HL-60 (cell line): ENCODE measurements around the gene HOXD8.

ENCODE experiments used
- CTCF ChIP-seq: IDR thresholded peaks from one replicate; pipeline ENCODE4 v1.5.1; 2011; ENCODE audit warnings: low read length, control low read depth, inconsistent platforms; ENCODE audit not compliant: insufficient read depth
- POLR2AphosphoS5 ChIP-seq: IDR thresholded peaks from 2 replicates; pipeline ENCODE4 v1.6.1; 2012; ENCODE audit warnings: low read depth
- REST ChIP-seq: IDR thresholded peaks from 2 replicates; pipeline ENCODE4 v1.6.1; 2012; ENCODE audit warnings: low read depth; ENCODE audit not compliant: insufficient replicate concordance

- TF ChIP-seq CTCF: no peak
- no peak for TF ChIP-seq POLR2AphosphoS5
- TF ChIP-seq REST: no peak
Observed at GRCh38 chr2:176083796-176084261, 45.7 kb upstream of the HOXD8 start, which contains the start of gene EVX2.
